Measurements from ENCODE around the gene MYO9B.

MYO9B gene

DNA sequence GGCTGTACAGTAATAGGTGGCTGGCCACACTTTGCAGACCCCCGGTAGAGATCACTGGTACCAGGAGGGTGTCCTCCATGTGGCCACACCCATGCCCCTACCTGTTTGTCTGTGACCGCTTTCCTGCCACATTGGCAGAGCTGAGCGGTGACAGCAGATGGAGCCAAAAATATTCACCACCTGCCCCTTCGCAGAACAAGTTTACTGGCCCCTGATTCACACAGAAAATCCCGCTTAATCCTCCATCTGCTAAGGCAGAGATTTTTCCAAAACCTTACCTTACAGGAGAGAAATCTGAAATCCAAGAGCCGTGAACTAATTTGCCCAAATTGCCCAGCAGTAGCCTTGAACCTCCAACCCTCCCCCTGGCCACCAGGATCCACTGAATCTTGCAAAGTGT, 52.1 kb downstream of the MYO9B start:
- TF ChIP-seq, protein P1, sequence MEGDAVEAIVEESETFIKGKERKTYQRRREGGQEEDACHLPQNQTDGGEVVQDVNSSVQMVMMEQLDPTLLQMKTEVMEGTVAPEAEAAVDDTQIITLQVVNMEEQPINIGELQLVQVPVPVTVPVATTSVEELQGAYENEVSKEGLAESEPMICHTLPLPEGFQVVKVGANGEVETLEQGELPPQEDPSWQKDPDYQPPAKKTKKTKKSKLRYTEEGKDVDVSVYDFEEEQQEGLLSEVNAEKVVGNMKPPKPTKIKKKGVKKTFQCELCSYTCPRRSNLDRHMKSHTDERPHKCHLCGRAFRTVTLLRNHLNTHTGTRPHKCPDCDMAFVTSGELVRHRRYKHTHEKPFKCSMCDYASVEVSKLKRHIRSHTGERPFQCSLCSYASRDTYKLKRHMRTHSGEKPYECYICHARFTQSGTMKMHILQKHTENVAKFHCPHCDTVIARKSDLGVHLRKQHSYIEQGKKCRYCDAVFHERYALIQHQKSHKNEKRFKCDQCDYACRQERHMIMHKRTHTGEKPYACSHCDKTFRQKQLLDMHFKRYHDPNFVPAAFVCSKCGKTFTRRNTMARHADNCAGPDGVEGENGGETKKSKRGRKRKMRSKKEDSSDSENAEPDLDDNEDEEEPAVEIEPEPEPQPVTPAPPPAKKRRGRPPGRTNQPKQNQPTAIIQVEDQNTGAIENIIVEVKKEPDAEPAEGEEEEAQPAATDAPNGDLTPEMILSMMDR (IDR thresholded peaks at IDR 0.05; ENCODE audit: low read depth, low read length): no peak

DNA sequence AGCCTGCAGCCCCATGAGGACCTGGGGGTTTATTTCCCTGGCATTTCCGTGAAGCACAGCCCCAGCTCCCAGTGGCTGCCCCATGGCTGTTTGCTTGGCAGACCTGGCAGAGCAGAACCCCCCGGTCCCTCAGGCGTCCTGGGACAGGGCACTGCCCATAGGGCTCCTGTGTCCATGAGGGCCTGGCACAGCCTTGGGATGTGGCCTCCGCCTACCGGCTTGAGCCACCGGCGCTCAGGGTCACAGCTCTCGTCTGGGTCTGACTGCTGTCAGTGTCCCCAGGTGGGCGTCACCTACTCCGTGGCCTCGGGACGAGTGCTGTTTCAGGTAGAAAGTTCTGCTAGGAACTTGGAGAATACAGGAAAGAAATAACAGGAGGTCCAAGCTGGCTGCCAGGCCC, 52.8 kb downstream of the MYO9B start:
- in situ Hi-C loops (cut with HindIII; ENCODE audit: low sequenced_read_pairs): no loop called here
- no peak overlapping the region for H3K4me3 ChIP-seq (ENCODE audit: low read depth, low read length)
- TF ChIP-seq, protein P1 (IDR thresholded peaks at IDR 0.05; ENCODE audit: low read depth, low read length): no peak
- no peak for DNase-seq (ENCODE audit: low read depth, low spot score)

More for the DNA sequence above, 52.1 kb downstream of the MYO9B start:
- in situ Hi-C loops (cut with HindIII; ENCODE audit: low sequenced_read_pairs): no loop called here
- no peak overlapping the region for H3K4me3 ChIP-seq (ENCODE audit: low read depth, low read length)
- DNase-seq (ENCODE audit: low read depth, low spot score): no peak

DNA sequence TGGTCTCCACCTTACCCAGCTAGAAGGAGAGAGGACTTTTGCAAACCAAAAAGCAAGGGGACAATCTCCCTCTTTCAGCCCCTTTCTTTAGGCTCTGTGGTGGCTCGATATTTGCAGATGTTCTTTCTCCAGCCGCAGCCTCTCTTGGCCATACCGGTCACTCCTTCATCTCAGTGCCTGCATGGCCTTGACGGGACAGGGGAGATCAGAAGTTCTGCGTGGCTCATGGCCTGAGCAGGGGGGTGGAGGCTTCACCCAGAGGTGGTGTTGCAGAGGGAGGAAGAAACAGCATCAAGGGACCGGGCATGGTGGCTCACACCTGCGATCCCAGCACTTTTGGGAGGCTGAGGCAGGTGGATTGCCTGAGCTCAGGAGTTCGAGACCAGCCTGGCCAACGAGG, 53.2 kb downstream of the MYO9B start:
- no peak overlapping the region for H3K4me3 ChIP-seq (ENCODE audit: low read depth, low read length)
- in situ Hi-C loops (cut with HindIII; ENCODE audit: low sequenced_read_pairs): no loop called here
- TF ChIP-seq, protein P1 (IDR thresholded peaks at IDR 0.05; ENCODE audit: low read depth, low read length): no peak
- DNase-seq (ENCODE audit: low read depth, low spot score): no peak

DNA sequence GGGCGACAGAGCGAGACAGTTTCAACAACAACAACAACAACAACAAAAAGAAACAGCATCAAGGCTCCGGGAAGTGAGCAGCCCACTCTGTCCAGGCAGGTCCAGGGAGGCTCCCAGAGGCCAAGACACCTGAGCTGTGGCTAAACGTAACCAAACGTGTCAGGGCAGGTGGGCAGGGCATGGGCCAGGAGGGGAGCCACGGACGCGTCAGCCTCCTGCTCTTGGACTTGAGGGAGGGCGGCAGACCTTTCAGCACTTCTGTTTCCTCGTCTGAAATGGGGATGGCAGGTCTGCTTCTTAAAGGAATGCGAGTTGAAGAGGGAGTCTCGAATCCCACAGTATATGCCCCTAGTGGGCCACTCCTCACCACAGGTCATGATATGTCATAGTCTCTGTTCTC, 53.8 kb downstream of the MYO9B start:
- DNase-seq (ENCODE audit: low read depth, low spot score): no peak
- no peak overlapping the region for H3K4me3 ChIP-seq (ENCODE audit: low read depth, low read length)
- TF ChIP-seq, protein P1 (IDR thresholded peaks at IDR 0.05; ENCODE audit: low read depth, low read length): no peak
- in situ Hi-C loops (cut with HindIII; ENCODE audit: low sequenced_read_pairs): no loop called here

DNA sequence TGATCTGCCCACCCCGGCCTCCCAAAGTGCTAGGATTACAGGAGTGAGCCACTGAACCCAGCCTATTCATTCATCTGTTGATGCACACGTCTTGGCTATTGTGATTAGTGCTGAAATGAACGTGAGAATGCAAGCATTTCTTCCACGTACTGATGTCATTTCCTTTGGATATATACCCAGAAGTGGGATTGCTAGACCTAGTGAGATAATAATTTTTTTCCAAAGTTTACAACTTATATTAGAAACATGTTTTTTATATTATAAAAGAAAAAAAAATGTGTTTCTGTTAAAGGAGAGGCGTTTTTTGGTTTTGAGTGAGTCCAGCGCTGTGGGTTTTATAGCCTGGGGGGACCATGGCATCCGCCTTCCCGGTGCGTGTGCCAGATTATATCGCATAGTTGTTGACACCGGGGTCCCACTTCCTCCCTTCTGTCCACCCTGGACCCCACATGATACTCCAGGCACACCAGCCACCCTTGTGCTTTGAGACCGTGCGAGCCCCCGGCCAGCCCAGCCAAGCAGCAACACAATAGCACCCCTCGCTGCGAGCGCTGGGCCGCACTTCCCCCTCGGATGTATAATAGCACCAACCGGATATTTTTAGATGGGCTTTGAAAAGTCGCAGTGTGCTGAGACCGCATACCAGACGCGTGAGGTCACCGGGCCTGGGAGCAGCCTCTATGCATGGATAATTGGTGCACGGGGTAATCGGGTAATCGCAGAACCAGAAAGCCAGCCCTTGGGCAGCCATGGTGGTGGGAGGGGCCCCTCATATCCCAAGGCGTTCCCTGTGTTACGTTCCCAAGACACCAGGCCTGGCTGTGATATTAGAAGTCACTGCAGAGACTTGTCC, 59.6 kb downstream of the MYO9B start:
- TF ChIP-seq, protein P1 (IDR thresholded peaks at IDR 0.05; ENCODE audit: low read depth, low read length): peak; percentile 29
- H3K4me3 ChIP-seq (ENCODE audit: low read depth, low read length): peak overlapping the region; percentile 20
- DNase-seq (ENCODE audit: low read depth, low spot score): peak; percentile 98
- in situ Hi-C loops (cut with HindIII; ENCODE audit: low sequenced_read_pairs): no loop called here

DNA sequence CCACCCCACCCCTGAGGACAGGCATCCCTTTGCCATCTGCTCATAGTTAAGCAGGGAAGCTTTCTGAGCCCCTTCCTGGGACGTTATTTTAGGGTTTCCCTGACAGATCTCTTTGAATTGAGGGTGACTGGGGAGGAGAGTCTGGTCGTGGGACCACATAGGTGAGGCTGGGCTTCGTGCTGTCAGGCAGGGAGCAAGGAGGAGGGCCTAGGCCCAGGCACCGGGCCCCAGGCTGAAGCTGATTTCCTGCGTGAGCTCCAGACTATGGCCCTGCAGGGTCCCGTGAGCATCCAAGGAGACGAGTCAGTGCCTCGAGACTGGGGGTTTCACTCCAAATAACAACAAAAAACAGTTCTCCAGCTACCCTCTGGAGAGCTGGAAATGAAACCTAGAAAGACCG, 60.4 kb downstream of the MYO9B start:
- TF ChIP-seq, protein P1 (IDR thresholded peaks at IDR 0.05; ENCODE audit: low read depth, low read length): no peak
- no peak for DNase-seq (ENCODE audit: low read depth, low spot score)
- in situ Hi-C loops (cut with HindIII; ENCODE audit: low sequenced_read_pairs): no loop called here
- no peak overlapping the region for H3K4me3 ChIP-seq (ENCODE audit: low read depth, low read length)
